CD4-positive, alpha-beta T cell treated with Interleukin-10 for 1 hour (primary cell): ENCODE results near the gene CLK1.
"Not testable (repeated sequence)": the region's sequence is repeated elsewhere in the genome, so short reads cannot be mapped to it uniquely, and the experiment has no call there.

Experiments used
- DNase-seq: peaks from one replicate; pipeline ENCODE4 v3.0.0-alpha.2; 2020

CLK1 gene

DNA sequence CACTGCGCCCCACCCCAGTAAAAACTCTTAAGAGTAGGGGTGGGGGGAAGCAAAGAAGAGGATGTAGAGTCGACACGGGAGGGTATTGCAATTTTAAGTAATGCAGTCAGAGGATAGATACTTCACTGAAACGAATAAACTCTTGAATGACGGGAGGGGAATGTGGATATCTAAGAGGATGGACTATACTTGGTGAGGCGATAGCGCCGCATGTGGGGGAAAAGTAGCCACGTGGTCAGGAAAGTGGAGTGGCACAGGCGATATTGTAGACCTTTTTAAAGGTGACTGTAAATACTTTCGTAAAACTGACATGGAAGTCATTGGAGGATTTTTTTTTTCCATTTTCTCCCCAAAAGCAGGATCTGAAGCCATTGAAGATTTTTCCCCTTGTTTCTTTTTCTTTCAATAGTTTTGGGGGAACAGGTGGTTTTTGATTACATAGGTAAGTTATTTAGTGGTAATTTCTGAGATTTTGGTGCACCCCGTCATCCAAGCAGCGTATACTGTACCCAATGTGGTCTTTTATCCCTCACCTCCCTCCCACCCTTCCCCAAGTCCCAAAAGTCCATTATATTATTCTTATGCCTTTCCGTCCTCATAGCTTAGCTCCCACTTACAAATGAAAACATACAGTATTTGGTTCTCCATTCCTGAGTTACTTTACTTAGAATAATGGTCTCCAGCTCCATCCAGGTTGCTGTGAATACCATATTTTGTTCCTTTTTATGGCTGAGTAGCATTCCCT is 13.8 kb downstream of the CLK1 start:
- DNase-seq, result no peak

DNA sequence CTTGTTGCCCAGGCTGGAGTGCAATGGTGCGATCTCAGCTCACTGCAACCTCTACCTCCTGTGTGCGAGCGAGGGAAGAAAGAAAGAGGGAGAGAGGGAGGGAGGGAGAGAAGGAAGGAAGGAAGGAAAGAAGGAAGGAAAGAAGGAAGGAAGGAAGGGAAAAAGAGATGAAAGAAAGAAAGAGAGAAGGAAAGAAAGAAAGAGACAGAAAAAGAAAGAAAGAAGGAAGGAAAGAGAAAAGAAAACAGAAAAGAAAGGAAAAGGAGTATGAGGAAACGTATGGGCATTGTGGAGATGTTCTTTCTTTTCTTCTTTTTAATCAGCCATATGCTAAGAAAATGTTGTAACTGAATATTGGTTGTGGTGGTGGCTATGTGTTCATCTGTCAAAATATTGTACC is 16.5 kb downstream of the CLK1 start:
- DNase-seq, result no peak

DNA sequence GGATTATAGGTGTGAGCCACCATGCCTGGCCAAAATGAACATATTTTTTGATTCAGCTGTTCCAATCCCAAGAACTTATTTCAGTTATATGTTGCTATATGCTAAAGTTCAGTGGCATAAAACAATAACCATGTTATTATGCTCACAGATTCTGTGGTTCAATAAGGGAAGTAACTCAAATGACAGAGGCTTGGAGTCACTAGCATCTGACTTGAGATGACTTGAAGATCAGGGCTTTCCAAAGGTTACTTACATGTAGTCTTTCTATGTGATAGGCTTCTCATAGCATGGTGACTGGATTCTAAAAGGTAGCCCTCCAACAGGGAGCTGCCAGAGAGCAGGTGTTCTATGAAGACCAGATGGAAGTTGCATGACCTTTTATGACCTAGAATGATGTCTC is 17.2 kb downstream of the CLK1 start:
- no peak for DNase-seq

DNA sequence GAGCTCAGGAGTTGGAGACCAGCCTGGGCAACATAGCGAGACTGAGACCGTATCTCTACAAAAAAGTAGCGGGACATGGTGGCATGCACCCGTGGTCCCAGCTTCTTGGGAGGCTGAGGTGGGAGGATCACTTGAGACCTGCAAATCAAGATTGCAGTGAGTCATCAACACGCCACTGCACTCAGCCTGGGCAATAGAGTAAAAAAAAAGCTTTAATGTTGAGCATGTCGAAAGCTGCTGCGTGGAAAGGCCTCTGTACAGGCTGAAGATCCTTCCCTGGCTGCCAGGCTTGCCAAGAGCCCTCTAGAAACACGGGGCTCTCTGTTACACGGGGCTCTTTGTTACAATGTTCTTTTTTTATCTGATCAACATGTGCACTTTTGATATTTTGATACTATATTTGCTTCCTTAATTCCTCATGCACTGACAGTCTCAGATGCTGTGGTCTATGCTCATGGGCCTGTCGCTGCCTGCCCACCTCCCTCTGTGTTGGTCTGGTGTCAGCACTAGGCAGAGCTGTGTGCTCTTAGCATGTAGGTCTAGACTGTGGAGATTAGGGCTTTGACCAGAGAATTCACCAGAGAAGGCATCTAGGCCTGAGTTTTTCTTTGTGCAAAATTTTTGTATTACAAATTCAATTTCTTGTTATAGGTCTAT is 18.7 kb downstream of the CLK1 start:
- no peak for DNase-seq

DNA sequence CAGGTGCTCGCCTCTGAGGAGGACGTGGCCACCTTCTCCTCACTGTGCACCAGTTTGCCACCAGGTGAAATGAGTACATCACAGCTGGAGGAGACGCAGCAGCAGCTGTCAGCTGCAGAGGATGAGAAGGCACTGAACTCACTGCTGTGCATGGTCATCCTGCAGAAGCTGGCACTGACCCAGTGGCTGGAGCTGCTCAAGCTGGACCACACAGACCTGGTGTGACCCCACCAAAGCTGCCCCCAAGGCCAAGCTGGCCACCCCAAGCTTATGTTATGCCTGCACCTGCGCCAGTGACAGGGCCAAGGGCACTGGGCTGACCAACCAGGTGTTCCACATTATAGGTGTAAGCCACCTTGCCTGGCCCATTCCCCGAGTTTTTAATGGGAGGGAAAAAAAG is 19.3 kb downstream of the CLK1 start:
- DNase-seq, result no peak

DNA sequence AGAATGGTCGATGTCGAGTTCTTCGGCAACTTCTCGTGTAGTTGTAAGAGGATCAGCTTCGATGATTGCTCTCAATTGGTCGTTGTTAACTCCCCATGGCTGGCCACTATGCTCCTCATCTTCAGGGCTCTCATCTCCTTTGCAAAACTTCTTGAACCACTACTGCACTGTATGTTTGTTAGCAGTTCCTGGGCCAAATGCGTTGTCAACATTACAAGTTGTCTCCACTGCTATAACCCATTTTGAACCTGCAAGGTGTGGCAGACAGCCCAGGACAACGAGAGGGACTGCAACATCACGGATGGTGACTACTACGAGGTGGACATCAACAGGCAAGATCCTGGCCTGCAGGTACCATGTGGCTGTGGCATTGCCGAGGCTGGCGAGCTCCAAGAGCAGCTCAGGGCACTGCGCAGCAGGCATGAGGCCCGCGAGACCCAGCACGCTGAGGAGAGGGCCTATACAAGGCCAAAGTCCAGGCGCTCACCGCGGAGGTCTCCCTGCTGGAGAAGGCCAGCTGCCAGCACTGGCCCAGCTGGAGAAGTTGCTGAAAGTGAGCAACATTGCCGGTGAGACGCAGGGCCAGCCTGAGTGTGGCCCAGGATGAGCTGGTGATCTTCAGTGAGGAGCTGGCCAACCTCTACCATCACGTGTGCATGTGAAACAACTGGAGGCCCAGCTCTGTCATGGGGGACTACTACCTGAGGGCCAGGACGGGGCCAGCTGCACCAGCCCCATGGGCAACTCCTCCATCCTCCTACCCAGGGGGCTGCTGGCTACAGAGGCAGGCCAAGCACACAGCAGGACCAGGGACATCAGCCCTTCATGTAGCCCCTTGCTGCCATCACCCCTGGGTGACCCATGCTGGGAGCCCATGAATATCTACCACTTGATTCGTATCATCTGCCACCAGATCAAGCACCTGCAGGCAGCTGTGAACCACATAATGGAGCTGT is 20.2 kb downstream of the CLK1 start:
- no peak for DNase-seq

DNA sequence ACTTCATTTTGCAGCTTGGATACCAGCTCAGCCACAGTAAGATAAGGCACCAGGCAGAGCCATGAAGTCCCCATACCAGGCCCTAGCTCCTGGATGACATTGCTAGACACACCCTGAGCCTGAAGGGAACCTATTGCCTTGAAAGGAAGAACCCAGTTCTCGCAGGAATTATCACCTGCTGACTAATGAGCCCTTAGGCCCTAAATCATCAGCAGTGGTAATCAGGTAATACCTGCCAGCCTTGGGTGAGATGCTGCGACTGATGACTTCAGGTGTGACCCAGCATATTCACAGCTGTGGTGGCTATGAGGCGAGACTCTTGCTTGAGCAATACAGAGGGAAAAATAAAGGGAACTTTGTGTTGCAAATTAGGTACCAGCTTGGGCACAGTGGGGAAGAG is 24.9 kb downstream of the CLK1 start:
- DNase-seq, result no peak

DNA sequence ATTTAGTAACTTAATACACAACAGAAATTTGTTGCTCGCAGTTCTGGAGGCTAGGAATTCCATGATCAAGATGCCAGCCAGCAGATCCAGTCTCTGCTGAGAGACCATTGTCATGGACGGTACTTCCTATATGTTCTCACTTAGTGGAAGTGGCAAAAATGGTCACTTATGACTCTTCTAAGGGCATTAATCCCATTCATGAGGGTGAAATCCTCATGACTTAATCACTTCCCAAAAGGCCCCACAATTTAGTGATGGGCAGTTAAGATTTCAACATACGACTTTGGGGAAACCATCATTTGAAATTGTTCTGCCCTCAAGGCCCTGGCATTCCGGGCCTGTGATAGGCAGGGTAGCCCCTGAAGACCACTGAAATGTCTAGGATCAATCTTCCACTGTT is 29.8 kb downstream of the CLK1 start:
- no peak for DNase-seq

DNA sequence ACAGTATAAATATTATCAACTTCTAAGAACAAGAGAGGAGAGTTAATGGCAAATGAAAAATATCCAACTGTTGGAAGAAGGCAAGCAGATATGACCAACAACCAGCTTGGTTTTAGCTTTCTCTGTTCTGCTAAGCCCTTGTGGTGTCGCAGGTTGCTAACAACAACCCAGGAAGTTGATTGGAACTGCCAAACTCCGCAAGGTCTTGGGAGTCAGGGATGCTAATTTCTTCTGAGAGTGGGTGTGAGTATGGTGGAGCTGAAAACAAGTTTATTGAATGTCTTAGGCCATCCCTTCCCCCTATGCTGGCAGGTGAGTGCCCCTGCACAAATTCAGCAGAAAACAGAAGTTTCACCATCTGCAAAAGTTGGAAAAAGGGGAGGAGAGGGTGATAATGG is 35.2 kb downstream of the CLK1 start:
- no peak for DNase-seq

DNA sequence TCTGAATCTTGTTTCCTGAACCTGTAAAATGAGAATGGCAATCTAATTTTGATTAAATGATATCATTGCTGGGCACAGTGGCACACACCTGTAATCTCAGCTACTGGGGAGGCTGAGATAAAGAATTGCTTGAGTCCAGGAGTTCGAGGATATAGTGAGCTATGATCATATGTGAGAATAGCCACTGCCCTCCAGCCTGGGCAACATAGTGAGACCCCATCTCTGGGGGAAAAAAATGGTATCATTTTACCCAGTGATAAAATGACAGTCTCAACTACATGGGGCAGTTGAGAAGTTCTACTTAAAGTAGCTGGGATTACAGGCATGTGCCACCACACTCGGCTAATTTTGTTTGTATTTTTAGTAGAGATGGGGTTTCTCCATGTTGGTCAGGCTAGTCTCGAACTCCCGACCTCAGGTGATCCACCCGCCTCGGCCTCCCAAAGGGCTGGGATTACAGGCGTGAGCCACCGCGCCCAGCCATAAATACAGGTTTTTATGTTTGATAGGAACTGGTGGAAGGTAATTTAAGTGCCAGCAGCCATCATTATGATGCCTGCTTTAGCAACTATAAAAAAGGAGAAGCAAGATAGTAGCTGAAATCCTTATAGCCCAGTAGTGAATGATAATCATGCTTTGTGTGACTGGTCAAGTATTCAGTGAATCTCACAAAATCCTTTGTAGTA is 35.7 kb downstream of the CLK1 start:
- DNase-seq, result no peak

DNA sequence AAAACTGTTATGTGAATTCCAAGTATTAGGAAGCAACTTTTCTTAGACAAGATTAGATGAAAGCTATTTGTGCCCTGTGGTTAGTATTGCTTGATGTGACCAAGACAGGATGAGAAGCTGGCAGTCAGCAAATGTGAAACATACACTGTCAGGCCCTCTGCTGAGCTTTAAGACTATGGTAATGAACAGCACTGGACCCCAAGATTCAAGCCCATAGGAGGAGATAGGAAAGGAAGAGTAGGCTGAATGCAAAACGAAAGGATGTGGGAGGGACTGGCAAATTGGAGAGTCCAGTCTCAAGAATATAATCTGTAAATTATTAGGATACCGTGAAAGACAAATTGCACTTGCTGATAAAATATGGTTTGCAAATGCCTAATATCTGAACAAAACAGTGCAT is 36.4 kb downstream of the CLK1 start:
- DNase-seq, result no peak

DNA sequence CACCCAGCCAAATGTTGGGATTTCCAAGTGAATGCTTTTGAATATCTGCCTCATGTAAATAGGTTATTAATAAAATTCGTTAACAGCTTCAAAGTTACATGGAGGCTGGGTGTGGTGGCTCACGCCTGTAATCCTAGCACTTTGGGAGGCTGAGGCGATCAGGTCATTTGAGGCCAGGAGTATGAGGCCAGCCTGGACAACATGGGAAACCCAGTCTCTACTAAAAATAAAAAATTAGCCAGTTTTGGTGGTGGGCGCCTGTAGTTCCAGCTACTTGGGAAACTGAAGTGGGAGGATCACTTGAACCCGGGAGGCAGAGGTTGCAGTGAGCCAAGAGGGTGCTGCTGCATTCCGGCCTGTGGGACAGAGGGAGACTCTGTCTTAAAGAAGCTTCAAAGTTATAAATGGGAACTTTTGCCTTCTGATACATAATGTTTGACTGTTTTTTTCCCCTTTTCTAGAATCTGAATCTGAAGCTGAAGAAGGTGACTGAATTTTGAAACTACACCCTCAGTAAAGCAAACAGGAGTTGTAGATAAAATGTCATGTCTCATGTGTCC is 42.7 kb downstream of the CLK1 start:
- no peak for DNase-seq

DNA sequence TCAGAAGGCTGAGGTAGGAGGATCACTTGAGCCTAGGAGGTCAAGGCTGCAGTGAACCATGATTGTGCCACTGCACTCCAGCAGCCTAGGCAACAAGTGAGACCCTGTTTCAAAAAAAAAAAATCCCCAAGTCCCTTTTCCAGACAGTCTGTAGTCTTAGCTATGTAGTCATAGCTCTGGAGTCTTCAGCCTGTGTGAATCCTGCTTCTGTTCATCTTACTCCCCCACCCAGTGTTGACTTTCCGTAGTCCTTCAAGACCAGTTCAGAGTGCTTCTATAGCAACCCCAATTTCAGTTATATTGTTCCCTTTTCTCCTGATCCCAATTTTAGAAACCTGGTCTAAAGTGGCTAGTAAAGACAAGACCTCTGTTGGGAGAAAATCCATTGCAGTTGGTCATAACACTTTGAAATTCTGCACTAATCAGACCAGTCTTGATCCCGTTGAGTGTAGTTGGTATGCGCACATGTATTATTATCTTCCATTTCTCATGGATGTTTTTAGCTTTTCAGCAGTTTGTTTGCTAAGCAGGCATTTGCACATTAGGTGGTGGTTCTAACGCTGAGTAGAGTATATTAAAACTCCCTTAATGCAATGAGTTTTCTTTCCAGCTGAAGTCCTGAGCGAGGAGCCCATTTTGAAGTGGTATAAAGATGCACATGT is 43.8 kb downstream of the CLK1 start:
- no peak for DNase-seq

DNA sequence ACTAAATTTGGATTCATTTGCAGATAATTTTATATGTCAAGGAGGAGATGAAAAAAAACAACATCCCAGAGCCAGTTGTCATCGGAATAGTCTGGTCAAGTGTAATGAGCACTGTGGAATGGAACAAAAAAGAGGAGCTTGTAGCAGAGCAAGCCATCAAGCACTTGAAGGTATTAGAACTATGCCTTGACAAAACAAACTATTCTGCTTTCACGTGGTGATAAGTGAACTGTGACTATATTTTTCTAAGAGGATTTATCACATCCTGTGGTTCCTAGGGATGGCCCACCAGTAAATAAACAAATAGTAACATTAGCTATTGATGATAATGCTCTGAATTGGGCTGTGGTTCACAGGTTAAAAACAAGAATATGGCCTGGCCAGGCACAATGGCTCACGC is 45.7 kb downstream of the CLK1 start:
- not testable (repeated sequence) for DNase-seq

DNA sequence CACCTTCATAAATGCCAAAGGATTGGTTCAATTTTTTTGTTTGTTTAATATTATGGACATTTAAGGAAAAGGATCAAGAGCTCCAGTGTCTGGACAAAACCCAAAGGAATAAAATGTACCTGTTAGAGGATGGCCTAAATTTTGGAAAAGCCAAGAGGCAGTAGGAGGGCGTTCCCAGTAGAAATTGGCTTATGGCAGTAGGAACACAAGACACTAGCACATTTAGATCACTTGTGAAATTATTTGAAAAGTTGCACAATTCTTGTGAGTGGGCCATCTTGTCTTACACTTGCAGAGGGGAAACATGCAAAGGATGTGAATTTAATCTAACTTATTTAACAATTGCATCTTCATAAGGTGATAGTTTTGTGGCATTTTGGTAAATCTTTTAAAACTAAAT is 49.5 kb downstream of the CLK1 start:
- DNase-seq, result no peak

DNA sequence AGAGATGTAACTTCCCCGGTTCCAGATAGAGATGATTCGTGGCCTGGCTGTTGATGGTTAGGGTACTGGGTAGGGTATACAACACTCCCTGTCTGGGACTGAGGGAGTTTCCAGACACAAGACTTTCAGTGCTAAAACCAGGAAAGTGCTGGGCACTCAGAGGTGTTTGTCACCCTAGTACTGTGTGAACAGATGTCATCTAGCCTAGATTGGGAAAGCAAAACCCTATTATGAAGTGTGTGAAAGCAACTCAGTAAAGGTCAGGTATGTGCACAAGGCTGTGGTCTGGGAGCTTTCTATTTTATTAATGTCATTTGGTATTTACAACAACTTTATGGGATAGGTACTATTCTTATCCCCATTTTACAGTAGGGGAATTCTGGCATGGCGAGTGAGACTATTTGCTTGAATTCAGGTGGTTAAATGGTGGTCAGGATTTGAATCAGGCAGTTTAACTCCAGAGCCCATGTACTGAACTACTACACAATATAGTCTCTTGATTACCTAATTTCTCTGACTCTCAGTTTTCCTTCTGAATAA is 50.1 kb downstream of the CLK1 start:
- peak; percentile 39 for DNase-seq

DNA sequence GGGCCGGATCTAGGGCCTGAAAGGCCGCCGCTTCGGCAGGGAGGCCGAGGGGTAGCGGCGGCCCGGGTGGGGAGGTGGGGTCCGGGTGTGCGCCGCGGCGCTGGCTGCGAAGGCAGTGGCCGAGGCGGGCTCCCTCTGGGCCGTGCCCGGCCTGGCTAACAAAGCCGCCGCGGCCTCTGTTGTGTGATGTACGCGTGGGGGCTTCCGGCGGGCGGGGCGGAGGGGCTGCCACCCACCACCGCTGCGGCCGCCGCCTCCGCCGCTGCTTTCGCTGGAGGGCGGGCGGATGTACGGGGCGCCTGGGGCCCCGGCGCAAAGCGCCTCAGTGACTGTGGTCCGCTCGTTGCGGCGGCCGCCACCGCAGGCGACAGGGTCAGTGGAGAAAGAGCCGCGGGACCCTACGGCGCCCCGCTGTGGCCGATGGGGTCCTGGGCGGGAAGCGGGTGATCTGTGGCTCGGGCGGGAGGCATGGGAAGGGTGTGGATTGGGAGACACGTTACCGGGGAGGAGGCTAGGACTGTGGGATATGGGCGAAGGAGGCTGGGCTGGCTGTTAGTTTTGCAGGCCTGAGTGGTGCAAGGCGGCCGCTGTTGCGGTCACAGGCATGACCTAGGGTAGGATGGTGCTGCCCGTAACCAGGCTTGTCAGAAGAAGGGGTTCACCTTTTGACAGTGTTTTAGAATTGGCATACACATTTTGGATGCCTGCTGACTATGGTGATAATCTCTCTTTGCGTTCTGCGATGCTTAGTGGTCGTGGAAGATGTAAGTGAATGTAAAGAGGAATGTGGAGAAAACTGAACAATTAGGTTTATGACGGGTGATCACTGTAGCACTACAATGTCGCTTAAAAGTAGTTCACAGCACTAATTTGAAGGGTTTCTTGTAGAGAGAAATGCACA is 52.1 kb downstream of the CLK1 start:
- DNase-seq, result peak; percentile 72

DNA sequence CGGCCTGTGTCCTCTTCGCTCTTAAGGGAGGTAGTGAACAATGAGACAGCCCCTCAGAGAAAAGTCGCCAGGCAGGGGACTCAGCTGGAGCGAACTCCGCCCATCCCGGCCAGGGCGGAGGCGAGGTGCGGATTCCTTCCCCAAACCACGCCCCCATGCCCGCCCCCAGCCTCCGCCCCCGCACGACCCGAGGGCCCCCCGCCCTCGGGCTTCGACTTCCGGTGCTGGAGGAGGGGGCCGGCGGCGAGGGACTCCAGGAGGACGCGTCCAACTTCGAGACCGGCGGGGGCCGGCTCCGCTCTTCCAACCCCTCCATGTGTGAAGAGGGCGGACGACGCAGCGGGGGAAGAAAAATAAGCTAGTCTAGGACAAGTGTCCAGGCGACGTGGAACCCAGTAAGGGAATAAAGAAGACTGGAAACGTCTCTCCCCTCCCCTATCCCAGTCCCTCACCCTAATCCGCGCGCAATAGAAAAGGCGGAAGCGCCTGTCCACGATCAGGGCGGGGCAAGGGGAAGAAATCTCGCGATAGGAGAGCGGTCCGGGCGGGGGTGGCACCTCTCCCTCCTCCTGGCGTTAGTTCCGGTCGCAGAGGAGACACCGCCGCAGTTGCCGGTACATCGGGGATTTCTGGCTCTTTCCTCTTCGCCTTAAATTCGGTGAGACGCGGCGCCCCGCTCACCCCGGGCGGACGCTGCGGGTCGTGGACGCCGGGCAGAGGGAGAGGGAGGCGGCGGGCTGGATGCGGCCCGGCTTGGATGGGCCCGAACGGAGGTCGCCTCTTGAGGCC is 52.9 kb downstream of the CLK1 start, which contains the start of gene BZW1:
TSS of gene BZW1 (plus strand) at position 578 of the 789 bp plus-strand sequence. CDS start 1,308 bp downstream, outside the sequence.
- DNase-seq, result peak; percentile 98

DNA sequence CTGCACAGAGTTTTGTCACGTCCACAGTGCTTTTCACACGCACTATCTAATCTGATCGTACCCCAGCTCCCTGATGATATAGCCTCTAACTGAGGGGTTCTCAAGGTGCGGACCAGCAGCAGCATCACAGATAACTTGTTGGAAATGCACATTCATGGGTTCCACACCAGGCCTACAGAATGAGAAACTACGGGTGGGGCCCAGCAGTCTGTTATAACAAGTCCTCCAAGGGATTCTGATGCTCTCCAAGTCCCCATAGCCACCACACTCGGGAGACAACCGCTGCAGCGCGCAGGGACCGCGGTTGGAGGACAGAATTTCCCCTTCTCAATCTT is 53.5 kb downstream of the CLK1 start:
- no peak for DNase-seq
